Heart left ventricle (tissue), 16 donors: ENCODE data around the gene ACTR1B. TPM values are rescaled to one million over a fixed set of nuclear protein-coding genes. Genes with fewer than 3 reads are reported as not detected.

ENCODE experiments used
- ATAC-seq, 4 donors: fragments of 200-7000 bp; cut with Tn5 transposase; one replicate each; pipeline ENCODE4 v1.9.1; 2020 to 2022; ENCODE audit warnings: moderate library complexity in 4 of 4, mild to moderate bottlenecking in 3 of 4, moderate number of reproducible peaks in 1 of 4
- DNase-seq, 5 donors: peaks; one replicate each; pipeline ENCODE4 v3.0.0-alpha.2; 2020
- H3K27ac ChIP-seq, 12 donors: fragments of 200-600 bp; sonication (generic) in 4 of 12; one replicate each; pipeline versions ENCODE4 v1.5.0 to v1.8.0; 2016 to 2022; ENCODE audit warnings: mild to moderate bottlenecking in 2 of 12
- H3K27me3 ChIP-seq, 9 donors: fragments of 200-600 bp; sonication (generic) in 2 of 9; one replicate each; pipeline versions ENCODE4 v1.5.1 to v1.8.0; 2016 to 2022; ENCODE audit warnings: mild to moderate bottlenecking in 3 of 9
- H3K36me3 ChIP-seq, 9 donors: fragments of 200-600 bp; sonication (generic) in 2 of 9; one replicate each; pipeline versions ENCODE4 v1.5.0 to v1.8.0; 2018 to 2022; ENCODE audit warnings: mild to moderate bottlenecking in 2 of 9
- H3K4me1 ChIP-seq, 12 donors: fragments of 200-600 bp; sonication (generic) in 4 of 12; one replicate each; pipeline versions ENCODE4 v1.5.0 to v1.8.0; 2016 to 2022; ENCODE audit warnings: mild to moderate bottlenecking in 3 of 12
- H3K4me3 ChIP-seq, 12 donors: fragments of 200-600 bp; sonication (generic) in 4 of 12; one replicate each; pipeline versions ENCODE4 v1.5.0 to v1.8.0; 2017 to 2022; ENCODE audit warnings: mild to moderate bottlenecking in 9 of 12, moderate library complexity in 4 of 12
- H3K9me3 ChIP-seq, 12 donors: fragments of 200-600 bp; sonication (generic) in 4 of 12; one replicate each; pipeline versions ENCODE4 v1.5.0 to v1.8.0; 2016 to 2022; ENCODE audit warnings: mild to moderate bottlenecking in 1 of 12
- CTCF ChIP-seq, 12 donors: fragments of 200-600 bp; sonication (generic) in 4 of 12; IDR thresholded peaks; one replicate each; pipeline versions ENCODE4 v1.5.0 to v1.8.0; 2018 to 2022; ENCODE audit warnings: antibody characterized with exemption in 12 of 12, mild to moderate bottlenecking in 5 of 12
- POLR2A ChIP-seq, 2 donors: fragments of 450-650 bp; IDR thresholded peaks; one replicate each; pipeline ENCODE4 v1.6.1; 2017; ENCODE audit warnings: antibody characterized with exemption in 2 of 2, mild to moderate bottlenecking in 2 of 2, moderate library complexity in 2 of 2
- WGBS, 4 donors: extraction: QIAGEN DNeasy Blood & Tissue Kit in 2 of 4; methylation state at CpG; one replicate each; pipeline versions ENCODE4 v1.1.5 to v1.1.7; 2013 to 2018; 5-methylcytosine and 5-hydroxymethylcytosine counted together
- intact Hi-C, 10 donors: fragments of 100-400 bp; cut with DNase I; formaldehyde crosslinking; loops; one replicate each; pipeline versions ENCODE4 v1.11.1 to v1.14.2; 2022
- polyA plus RNA-seq, 2 donors: library from polyadenylated mRNA; stranded (reverse); fragments of 200-250 nt; gene quantifications; one replicate each; pipeline ENCODE4 v1.2.3, GENCODE V29; 2013
- total RNA-seq, 9 donors: library from RNA; depleted of rRNA in 2 of 9; stranded (reverse); fragments of >200 nt in 2 of 9; fragmentation: NEBNext Ultra II Directional in 3 of 9; extraction: Animal tissue kit (Norgen Biotek cat#: 25700) in 3 of 9; gene quantifications; one replicate each; pipeline versions ENCODE4 v1.1.0 to v1.2.4, GENCODE V29; 2016 to 2023
- donor health status: ischemic (EF 13 %, LVEDD 7.1; RV severe dilation, severe dysfunction).
- donor health status: healthy with polysubstance abuse.
- donor health status: DM: no; HTN: yes; CAD: no.
- donor health status: DM: no; HTN: no; CAD: no.
- donor health status: ischemic (EF 25% LVEDD 6.9; RV normal size, moderate dysfunction).
- donor health status: ischemic (EF 25% LVEDD 5.7; RV mildly dilated, moderate dysfunction).
- donor health status: healthy.
- donor health status: DM: yes; HTN: yes; CAD: no.
- donor health status: ischemic (EF 35%, LVEDD 5.7; RV mildly dilated, moderate dysfunction).
- donor health status: nonischemic (EF 11% LVEDD 7.7; RV severe dilation, severe dysfunction).
- donor health status: DM: yes; HTN: yes; CAD: no.
- donor health status: PGD.
- donor health status: ischemic (EF 29% LVEDD 5.4; RV normal size, mild dysfunction).
- donor health status: nonischemic (EF 23%, LVEDD 6.1; RV moderate dilation, normal function).

Gene ACTR1B
- total and polyA plus RNA-seq, 11 donors = 48.7 to 94.9 (median 74.9) TPM

DNA sequence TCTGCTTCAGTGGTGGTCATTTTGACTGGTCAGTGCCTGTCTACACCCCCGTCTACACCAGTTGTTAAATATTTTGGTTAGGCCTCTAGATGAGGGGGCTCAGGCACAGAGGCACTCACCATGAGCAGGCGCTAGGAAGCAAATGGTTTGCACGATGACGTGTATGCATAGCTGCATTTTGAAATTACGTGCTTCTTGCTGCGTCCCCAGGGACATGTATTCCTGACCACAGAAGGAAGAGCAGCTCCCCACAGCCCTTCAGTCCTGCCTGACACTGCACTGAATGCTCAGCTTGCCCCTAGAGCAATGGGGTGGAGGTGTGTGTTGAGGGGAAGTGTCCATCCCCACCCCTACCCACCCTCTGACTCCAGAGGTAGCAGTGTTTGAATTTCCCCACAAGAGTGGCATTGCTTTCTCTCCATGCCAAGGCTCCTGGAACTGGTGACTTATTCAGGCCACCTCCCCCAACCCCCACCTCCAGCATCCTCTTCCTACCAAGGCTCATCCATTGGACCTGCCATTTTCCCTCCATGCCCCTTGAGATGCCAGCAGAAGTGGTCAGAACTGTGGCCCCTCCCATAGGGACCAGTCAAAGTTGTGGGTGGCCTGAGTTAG is 38.1 kb upstream of the ACTR1B start:
- intact Hi-C loops = loop anchor here in 9 of 10 donors (2.0 to 10.0 kb wide), 7 partner anchors 40 to 685 kb away; no protein-coding TSS in a partner anchor

DNA sequence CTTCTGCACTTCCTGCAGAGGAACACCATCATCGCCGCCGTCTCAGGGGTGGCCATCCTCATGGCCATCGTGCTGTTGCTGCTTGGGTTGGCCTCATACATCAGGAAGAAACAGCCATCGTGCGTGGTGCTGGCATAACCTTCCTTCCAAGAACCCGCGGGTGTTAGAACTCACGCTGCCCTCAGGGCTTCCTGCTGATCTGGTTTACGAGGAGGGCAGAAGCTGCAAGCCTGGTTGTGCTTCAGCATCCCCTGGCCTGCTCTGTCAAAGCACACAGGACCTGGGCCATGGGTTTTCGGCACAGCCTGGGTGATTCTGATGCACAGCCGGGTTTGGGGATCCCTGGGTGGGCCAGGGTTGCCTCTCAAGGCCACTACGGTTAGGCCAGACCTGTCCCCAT is 37.3 kb upstream of the ACTR1B start:
- DNase-seq (no peak), ATAC-seq (no peak)
- Histone ChIP-seq H3K4me3 (no peak overlapping the region), H3K36me3 (no peaks in the 10 kb centered on the region), H3K9me3 (no peaks in the 10 kb centered on the region), H3K4me1 (peaks cover 0 to 7% (median 1%) of the 10 kb centered on the region in 12 donors), H3K27me3 (no peaks in the 10 kb centered on the region), H3K27ac (no peak overlapping the region)
- intact Hi-C loops = loop anchor here in 9 of 10 donors (2.0 to 10.0 kb wide), 7 partner anchors 41 to 686 kb away; no protein-coding TSS in a partner anchor
- TF ChIP-seq POLR2A (IDR thresholded peaks at IDR 0.05) (no peak), CTCF (IDR thresholded peaks at IDR 0.05) (no peak)
- WGBS, 4 donors = 82 to 92% (median 87%) methylated on average over 13 of the region's 13 CpGs

More for the DNA sequence above, 38.1 kb upstream of the ACTR1B start:
- H3K36me3 ChIP-seq = no peaks in the 10 kb centered on the region
- peaks cover 0 to 4% (median under 1%) of the 10 kb centered on the region in 12 donors for H3K4me1 ChIP-seq
- no peak for DNase-seq
- WGBS, 4 donors = 86 to 90% (median 87%) methylated on average over 5 to 6 of the region's 6 CpGs
- H3K27ac ChIP-seq = no peak overlapping the region
- ATAC-seq = no peak
- no peaks in the 10 kb centered on the region for H3K9me3 ChIP-seq
- H3K27me3 ChIP-seq = no peaks in the 10 kb centered on the region
- TF ChIP-seq CTCF (IDR thresholded peaks at IDR 0.05) = no peak
- TF ChIP-seq POLR2A (IDR thresholded peaks at IDR 0.05) = no peak
- H3K4me3 ChIP-seq = no peak overlapping the region

DNA sequence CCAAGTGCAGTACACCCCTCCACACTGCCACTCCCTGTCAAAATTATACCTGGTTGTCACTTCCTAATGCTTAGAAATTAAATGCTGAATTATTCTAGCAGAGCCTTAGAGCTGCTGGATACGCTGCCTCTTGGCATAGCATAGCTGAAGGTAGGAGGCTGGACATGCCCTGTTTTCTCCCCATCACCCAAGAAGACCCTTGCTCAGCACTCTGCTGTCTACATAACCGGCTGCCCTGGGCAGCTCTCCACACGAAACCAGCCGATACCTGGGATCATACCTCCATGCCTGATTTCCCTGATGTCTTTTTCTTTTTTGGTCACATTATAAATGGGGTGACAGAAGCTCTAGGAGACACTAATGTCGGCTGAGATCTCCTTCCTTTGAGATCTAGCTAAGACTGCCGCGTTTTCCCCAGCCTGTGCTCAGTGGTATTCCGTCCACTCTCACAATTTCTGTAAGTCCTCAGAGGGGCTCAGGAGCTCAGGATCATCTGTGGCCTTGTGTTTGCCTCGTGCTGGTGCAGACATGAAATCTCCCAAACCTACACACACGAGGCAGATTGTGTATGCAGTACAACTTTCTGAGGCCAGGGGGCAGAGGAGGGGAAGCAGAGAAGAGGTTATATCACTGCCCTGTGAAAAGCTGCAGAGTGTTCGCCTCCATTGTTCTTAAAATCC is 36.1 kb upstream of the ACTR1B start:
- TF ChIP-seq CTCF (IDR thresholded peaks at IDR 0.05) (peak; percentile 52 to 78 (median 68)), POLR2A (IDR thresholded peaks at IDR 0.05) (no peak)
- ATAC-seq = peak; percentile 45 to 83 (median 78)

GRCh38 chr2:97698530-97698929 is 34.7 kb upstream of the ACTR1B start:
- no peak for DNase-seq
- H3K9me3 ChIP-seq = peaks cover 0 to 1% (median 0%) of the 10 kb centered on the region in 12 donors
- intact Hi-C loops = loop anchor here in 4 of 10 donors (5.0 to 10.0 kb wide), 3 partner anchors 104 to 689 kb away; no protein-coding TSS in a partner anchor
- H3K36me3 ChIP-seq = no peaks in the 10 kb centered on the region
- 89 to 95% (median 89%) methylated on average over 4 of the region's 4 CpGs for WGBS, 4 donors
- peaks cover 0 to 7% (median 1%) of the 10 kb centered on the region in 12 donors for H3K4me1 ChIP-seq
- no peak overlapping the region for H3K27ac ChIP-seq
- no peaks in the 10 kb centered on the region for H3K27me3 ChIP-seq
- H3K4me3 ChIP-seq = no peak overlapping the region
- ATAC-seq = no peak
- TF ChIP-seq CTCF (IDR thresholded peaks at IDR 0.05) (no peak), POLR2A (IDR thresholded peaks at IDR 0.05) (no peak)

More for the DNA sequence above, 36.1 kb upstream of the ACTR1B start:
- Histone ChIP-seq H3K9me3 (no peaks in the 10 kb centered on the region), H3K4me1 (peaks cover 0 to 7% (median 1%) of the 10 kb centered on the region in 12 donors), H3K36me3 (no peaks in the 10 kb centered on the region), H3K27me3 (no peaks in the 10 kb centered on the region), H3K27ac (no peak overlapping the region), H3K4me3 (no peak overlapping the region)
- WGBS, 4 donors = 60 to 64% (median 62%) methylated on average over 11 of the region's 11 CpGs
- intact Hi-C loops = loop anchor here (2.0 to 10.0 kb wide), 9 partner anchors 42 to 687 kb away; no protein-coding TSS in a partner anchor
- DNase-seq = peak in 4 of 5 donors; percentile 48 to 56 (median 55)
